GM18499 (cell line): ENCODE measurements around the gene RSBN1.
"Not testable (repeated sequence)": the region's sequence is repeated elsewhere in the genome, so short reads cannot be mapped to it uniquely, and the experiment has no call there.

Source experiments
- ATAC-seq: cut with Tn5 transposase; IDR thresholded peaks from one replicate; pipeline ENCODE4 v1.9.1; 2021; ENCODE audit warnings: moderate number of reproducible peaks; ENCODE audit not compliant: insufficient read depth, unreplicated experiment

RSBN1 gene

GRCh38 chr1:113751114-113751513 is 61.2 kb downstream of the RSBN1 start:
- no peak for ATAC-seq

GRCh38 chr1:113749402-113749801 is 62.9 kb downstream of the RSBN1 start:
- no peak for ATAC-seq

DNA sequence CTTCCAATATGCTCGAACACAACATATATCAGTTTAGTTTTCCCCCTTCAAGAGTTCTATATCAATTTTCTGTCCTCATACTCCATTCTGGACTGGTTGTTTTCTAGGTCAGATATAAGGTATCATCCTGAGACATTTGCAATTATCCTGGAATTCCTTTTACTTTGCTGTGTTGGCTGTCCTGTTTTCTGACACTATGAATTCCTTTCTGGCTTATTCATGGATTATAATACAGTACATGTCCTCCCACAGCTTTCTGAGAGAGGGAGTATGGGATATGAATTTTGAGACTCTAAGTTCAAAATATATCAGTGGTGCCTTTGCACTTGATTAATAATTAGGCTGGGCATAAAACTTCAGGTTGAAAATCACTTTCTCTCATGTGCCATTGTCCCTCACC is 64.9 kb downstream of the RSBN1 start:
- no peak for ATAC-seq

- ATAC-seq = no peak
These were observed 66.9 kb downstream of the RSBN1 start for GRCh38 chr1:113745425-113745824.

DNA sequence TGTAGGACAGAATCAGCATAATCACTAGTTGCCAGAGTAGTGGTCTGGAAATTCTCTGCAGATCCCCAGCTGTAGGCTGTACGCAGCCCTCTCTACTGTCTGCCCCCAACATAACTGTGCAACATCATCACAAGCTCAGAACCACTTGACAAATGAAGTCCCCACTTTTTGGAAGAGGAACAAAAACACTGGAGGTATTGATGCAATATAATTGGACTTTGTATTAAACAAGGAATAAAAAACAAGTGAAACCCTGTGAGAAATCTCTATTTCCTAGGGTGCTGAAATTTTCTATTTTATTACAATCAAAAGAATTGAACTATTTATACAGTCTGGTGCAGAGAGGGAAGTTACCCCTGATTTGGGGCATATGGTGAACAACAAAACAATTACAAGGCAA is 68.2 kb downstream of the RSBN1 start:
- no peak for ATAC-seq

DNA sequence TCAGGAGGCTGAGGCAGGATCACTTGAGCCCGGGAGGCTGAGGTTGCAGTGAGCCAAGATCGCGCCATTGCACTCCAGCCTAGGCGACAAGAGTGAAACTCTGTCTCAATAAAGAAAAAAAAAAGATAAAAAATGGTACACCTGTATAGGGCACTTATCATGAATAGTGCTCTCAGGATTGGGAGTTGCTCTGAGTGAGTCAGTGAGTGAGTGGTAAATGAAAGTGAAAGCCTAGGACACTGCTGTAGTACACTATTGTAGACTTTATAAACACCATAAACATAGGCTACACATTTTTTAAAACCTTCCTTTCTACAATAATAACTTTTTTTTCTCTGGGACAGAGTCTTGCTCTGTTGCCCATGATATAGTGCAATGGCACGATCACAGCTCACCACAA is 69.8 kb downstream of the RSBN1 start:
- no peak for ATAC-seq

GRCh38 chr1:113734357-113735055 is 77.8 kb downstream of the RSBN1 start:
- ATAC-seq = no peak

DNA sequence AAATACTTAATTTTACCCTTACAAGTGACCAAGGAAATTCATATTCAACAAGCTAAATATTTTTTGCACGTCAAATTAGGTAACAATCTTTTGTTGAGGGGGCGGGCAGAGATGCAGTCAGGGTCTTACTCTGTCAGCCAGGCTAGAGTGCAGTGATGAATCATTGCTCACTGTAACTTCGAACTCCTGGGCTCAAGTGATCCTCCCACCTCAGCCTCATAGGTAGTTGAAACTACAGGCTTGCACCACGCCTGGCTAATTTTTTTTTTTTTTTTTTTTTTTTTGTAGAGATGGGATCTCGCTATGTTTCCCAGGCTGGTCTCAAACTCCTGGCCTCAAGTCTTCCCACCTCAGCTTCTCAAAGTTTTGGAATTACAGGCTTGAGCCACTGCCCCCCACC is 79.5 kb downstream of the RSBN1 start:
- ATAC-seq = no peak

DNA sequence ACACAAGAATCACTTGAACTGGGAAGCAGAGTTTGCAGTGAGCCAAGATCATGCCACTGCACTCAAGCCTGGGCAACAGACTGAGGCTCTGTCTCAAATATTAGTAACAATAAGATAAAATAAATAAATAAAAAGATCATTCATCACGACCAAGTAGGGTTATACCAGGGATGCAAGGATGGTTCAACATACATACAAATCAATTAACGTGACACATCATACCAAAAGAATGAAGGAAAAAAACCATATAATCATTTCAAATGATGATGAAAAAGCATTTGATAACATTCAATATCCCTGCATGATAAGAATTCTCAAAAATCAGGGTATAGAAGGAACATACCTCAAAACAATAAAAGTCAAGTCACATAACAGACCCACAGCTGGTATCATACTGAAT is 91.3 kb downstream of the RSBN1 start:
- no peak for ATAC-seq

- not testable (repeated sequence) for ATAC-seq
These were observed 93.7 kb downstream of the RSBN1 start for GRCh38 chr1:113718621-113719020.

GRCh38 chr1:113717506-113717905 is 94.8 kb downstream of the RSBN1 start:
- ATAC-seq = not testable (repeated sequence)

DNA sequence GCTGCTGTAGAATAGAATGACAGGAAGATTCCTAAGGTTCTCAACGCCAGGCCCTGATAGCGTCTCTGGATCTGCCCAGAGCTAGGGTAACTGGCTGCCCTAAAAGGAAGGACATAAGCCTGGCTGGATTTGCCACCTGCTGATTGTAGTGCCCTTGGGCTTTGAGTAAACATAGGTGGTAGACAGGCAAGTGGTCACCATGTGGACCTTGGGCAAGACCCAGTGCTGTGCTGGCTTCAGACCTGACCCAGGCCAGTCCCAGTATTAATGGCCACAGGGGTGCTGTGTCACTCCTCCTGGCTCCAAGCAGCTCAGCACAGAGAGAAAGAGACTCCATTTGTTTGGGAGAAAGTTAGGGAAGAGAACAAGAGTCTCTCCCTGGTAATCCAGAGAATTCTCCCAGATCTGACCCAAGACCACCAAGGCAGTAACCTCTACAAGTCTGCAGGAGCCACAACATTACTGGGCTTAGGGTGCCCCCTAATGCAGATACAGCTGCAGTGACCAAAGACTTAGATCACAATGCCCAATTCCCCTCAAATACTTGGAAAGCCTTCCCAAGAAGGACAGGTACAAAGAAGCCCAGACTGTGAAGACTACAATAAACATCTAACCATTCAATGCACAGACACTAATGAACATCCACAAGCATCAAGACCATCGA is 97.5 kb downstream of the RSBN1 start:
- no peak for ATAC-seq
